Gastrocnemius medialis (tissue), 4 donors: Measurements from ENCODE around the gene SLC50A1.

Experiments used
- POLR2A ChIP-seq, 2 donors: fragments of 450-650 bp; IDR thresholded peaks; one replicate each; pipeline ENCODE4 v1.6.1; 2017; ENCODE audit warnings: antibody characterized with exemption in 2 of 2, mild to moderate bottlenecking in 2 of 2, moderate library complexity in 2 of 2
- TF ChIP-seq, protein P1 (sequence below), 5 experiments: fragments of 450-650 bp in 3 of 5; fragments of 200-600 bp in 2 of 5; sonication (generic) in 2 of 5; IDR thresholded peaks in 4 of 5; conservative IDR thresholded peaks in 1 of 5; 1 replicate in 4 of 5; 2 replicates in 1 of 5; pipeline ENCODE4 v1.5.1; 2016 to 2019; ENCODE audit warnings: antibody characterized with exemption in 5 of 5, mild to moderate bottlenecking in 3 of 5, moderate library complexity in 3 of 5

- TF ChIP-seq POLR2A (IDR thresholded peaks at IDR 0.05), result no peak
- TF ChIP-seq, protein P1, sequence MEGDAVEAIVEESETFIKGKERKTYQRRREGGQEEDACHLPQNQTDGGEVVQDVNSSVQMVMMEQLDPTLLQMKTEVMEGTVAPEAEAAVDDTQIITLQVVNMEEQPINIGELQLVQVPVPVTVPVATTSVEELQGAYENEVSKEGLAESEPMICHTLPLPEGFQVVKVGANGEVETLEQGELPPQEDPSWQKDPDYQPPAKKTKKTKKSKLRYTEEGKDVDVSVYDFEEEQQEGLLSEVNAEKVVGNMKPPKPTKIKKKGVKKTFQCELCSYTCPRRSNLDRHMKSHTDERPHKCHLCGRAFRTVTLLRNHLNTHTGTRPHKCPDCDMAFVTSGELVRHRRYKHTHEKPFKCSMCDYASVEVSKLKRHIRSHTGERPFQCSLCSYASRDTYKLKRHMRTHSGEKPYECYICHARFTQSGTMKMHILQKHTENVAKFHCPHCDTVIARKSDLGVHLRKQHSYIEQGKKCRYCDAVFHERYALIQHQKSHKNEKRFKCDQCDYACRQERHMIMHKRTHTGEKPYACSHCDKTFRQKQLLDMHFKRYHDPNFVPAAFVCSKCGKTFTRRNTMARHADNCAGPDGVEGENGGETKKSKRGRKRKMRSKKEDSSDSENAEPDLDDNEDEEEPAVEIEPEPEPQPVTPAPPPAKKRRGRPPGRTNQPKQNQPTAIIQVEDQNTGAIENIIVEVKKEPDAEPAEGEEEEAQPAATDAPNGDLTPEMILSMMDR (IDR thresholded peaks at IDR 0.05 in 4 of 5, conservative IDR thresholded peaks at IDR 0.05 in 1 of 5), result no peak
Observed at GRCh38 chr1:155103325-155103724, 32.3 kb upstream of the SLC50A1 start.
